HepG2 (cell line): ENCODE data around the gene MAPRE3. TPM values are rescaled to one million over a fixed set of nuclear protein-coding genes. Genes with fewer than 3 reads are reported as not detected.

Experiments used
- ATF1 ChIP-seq: IDR thresholded peaks from 2 replicates; pipeline ENCODE4 v1.6.1; 2016; ENCODE audit warnings: mild to moderate bottlenecking, control low read depth
- CREB3 ChIP-seq: sonication (generic); formaldehyde crosslinking; IDR thresholded peaks from 2 replicates; pipeline ENCODE4 v1.5.0; 2020; ENCODE audit warnings: missing genetic modification reagents
- EEA1 ChIP-seq: sonication (generic); formaldehyde crosslinking; IDR thresholded peaks from 2 replicates; pipeline ENCODE4 v1.5.1; 2020; ENCODE audit warnings: mild to moderate bottlenecking, missing genetic modification reagents, borderline replicate concordance
- GMEB1 ChIP-seq: sonication (generic); formaldehyde crosslinking; IDR thresholded peaks from 2 replicates; pipeline ENCODE4 v1.5.1; 2020; ENCODE audit warnings: missing genetic modification reagents, mild to moderate bottlenecking, borderline replicate concordance
- HOXA5 ChIP-seq: sonication (generic); formaldehyde crosslinking; IDR thresholded peaks from 2 replicates; pipeline ENCODE4 v1.4.0; 2020; ENCODE audit warnings: missing genetic modification reagents
- NCOR1 ChIP-seq: fragments of 200-600 bp; sonication (generic); IDR thresholded peaks from 2 replicates; pipeline ENCODE4 v1.7.0; 2017; ENCODE audit warnings: antibody characterized with exemption, low read length, borderline replicate concordance
- NFE2L1 ChIP-seq: sonication (generic); formaldehyde crosslinking; IDR thresholded peaks from 2 replicates; pipeline ENCODE4 v1.4.0; 2020; ENCODE audit warnings: missing genetic modification reagents, mild to moderate bottlenecking, borderline replicate concordance
- POLR2AphosphoS5 ChIP-seq: IDR thresholded peaks from 2 replicates; pipeline ENCODE4 v1.6.1; 2012; ENCODE audit warnings: low read depth, low read length
- REL ChIP-seq: sonication (generic); formaldehyde crosslinking; conservative IDR thresholded peaks from 2 replicates; pipeline ENCODE4 v1.8.0; 2022; ENCODE audit warnings: mild to moderate bottlenecking, missing genetic modification reagents, moderate library complexity
- TP53 ChIP-seq: sonication (generic); formaldehyde crosslinking; conservative IDR thresholded peaks from 2 replicates; pipeline ENCODE4 v1.4.0; 2020; ENCODE audit warnings: missing genetic modification reagents
- ZFAT ChIP-seq: sonication (generic); formaldehyde crosslinking; conservative IDR thresholded peaks from 2 replicates; pipeline ENCODE4 v1.8.1; 2023; ENCODE audit warnings: missing genetic modification reagents, inconsistent platforms
- ZNF17 ChIP-seq: sonication (generic); formaldehyde crosslinking; IDR thresholded peaks from 2 replicates; pipeline ENCODE4 v1.5.0; 2020; ENCODE audit warnings: mild to moderate bottlenecking, missing genetic modification reagents
- ZNF225 ChIP-seq: sonication (generic); formaldehyde crosslinking; IDR thresholded peaks from 2 replicates; pipeline ENCODE4 v1.4.0; 2020; ENCODE audit warnings: mild to moderate bottlenecking, missing genetic modification reagents
- ZNF549 ChIP-seq: sonication (generic); formaldehyde crosslinking; IDR thresholded peaks from 2 replicates; pipeline ENCODE4 v1.5.0; 2020; ENCODE audit warnings: missing genetic modification reagents
- ZNF770 ChIP-seq: sonication (generic); formaldehyde crosslinking; IDR thresholded peaks from 2 replicates; pipeline ENCODE4 v1.5.0; 2020; ENCODE audit warnings: mild to moderate bottlenecking, missing genetic modification reagents
- ZNF788 ChIP-seq: sonication (generic); formaldehyde crosslinking; IDR thresholded peaks from 2 replicates; pipeline ENCODE4 v1.5.0; 2020; ENCODE audit warnings: mild to moderate bottlenecking, missing genetic modification reagents, borderline replicate concordance
- ZSCAN20 ChIP-seq: sonication (generic); formaldehyde crosslinking; IDR thresholded peaks from 2 replicates; pipeline ENCODE4 v1.4.0; 2020; ENCODE audit warnings: missing genetic modification reagents, mild to moderate bottlenecking, borderline replicate concordance
- ZSCAN21 ChIP-seq: sonication (generic); formaldehyde crosslinking; IDR thresholded peaks from 2 replicates; pipeline ENCODE4 v1.8.0; 2022; ENCODE audit warnings: mild to moderate bottlenecking, missing genetic modification reagents, moderate library complexity, borderline replicate concordance
- ZSCAN5A ChIP-seq: sonication (generic); formaldehyde crosslinking; IDR thresholded peaks from 2 replicates; pipeline ENCODE4 v1.8.0; 2022; ENCODE audit warnings: mild to moderate bottlenecking, missing genetic modification reagents, borderline replicate concordance
- polyA plus RNA-seq, 8 experiments: library from polyadenylated mRNA; depleted of rRNA in 3 of 8; stranded (reverse) in 7 of 8; unstranded in 1 of 8; fragments of >200 nt; fragmentation: Illumina TruSeq in 4 of 8; extraction: Trizol in 4 of 8; gene quantifications; 2 replicates each; pipeline versions ENCODE4 v1.2.1 to v1.2.3, GENCODE V29; 2011 to 2016; ENCODE audit warnings: low read depth in 4 of 8, missing spikeins in 1 of 8, mixed read lengths in 1 of 8; ENCODE audit not compliant: insufficient read depth in 1 of 8
- total RNA-seq, 5 experiments: library from RNA; depleted of rRNA; stranded (reverse); fragments of >200 nt; fragmentation: Illumina TruSeq; extraction: Trizol; gene quantifications; 2 replicates each; pipeline ENCODE4 v1.2.3, GENCODE V29; 2016; ENCODE audit warnings: low read depth in 1 of 5
- TF ChIP-seq, protein P1 (sequence below): sonication (generic); formaldehyde crosslinking; IDR thresholded peaks from 2 replicates; pipeline ENCODE4 v1.8.0; 2022; ENCODE audit warnings: missing genetic modification reagents, low read depth, mild to moderate bottlenecking, borderline replicate concordance

The MAPRE3 gene
- total and polyA plus RNA-seq, 2 of the 13 experiments (the other 11 are each of a cell fraction or from before 2014, with no cell fraction given): 0.31 to 0.91 TPM

- 0 out of 2 replicates have a peak, but pooled peaks have one; percentile 91 for TF ChIP-seq ZSCAN5A
- peak; percentile 58; the same call in 1 of the 2 replicates for TF ChIP-seq NFE2L1 (CRISPR knock-in tag)
- TF ChIP-seq GMEB1: peak; percentile 75
- TF ChIP-seq ZSCAN20 (CRISPR knock-in tag): peak; percentile 95
- peak; percentile 65 for TF ChIP-seq POLR2AphosphoS5
- 0 out of 2 replicates have a peak, but pooled peaks have one; percentile 43 for TF ChIP-seq CREB3 (CRISPR knock-in tag)
- peak; percentile 93 for TF ChIP-seq HOXA5 (CRISPR knock-in tag)
- TF ChIP-seq, protein P1, sequence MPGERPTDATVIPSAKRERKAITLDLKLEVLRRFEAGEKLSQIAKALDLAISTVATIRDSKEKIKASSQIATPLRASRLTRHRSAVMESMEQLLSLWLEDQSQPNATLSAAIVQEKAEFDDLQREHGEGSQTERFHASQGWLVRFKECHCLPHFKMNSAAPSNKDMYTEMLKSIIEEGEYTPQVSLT (CRISPR knock-in tag): no peak
- TF ChIP-seq EEA1 (CRISPR knock-in tag): no peak; the same call in 1 of the 2 replicates
- TF ChIP-seq ATF1 (CRISPR knock-in tag): peak; percentile 87
- peak; percentile 96 for TF ChIP-seq REL (CRISPR knock-in tag)
- TF ChIP-seq ZNF549 (CRISPR knock-in tag): no peak
- TF ChIP-seq ZNF788: peak; percentile 91; the same call in 1 of the 2 replicates
- TF ChIP-seq NCOR1: peak; percentile 88
- TF ChIP-seq ZNF770 (CRISPR knock-in tag): no peak
- TF ChIP-seq TP53: peak; percentile 90; the same call in 1 of the 2 replicates
- TF ChIP-seq ZNF225 (CRISPR knock-in tag): no peak
- TF ChIP-seq ZSCAN21 (CRISPR knock-in tag): no peak; the same call in none of the 2 replicates
- no peak for TF ChIP-seq ZFAT (CRISPR knock-in tag)
- TF ChIP-seq ZNF17 (CRISPR knock-in tag): peak; percentile 83; the same call in 1 of the 2 replicates
Observed at GRCh38 chr2:27050996-27051901, 80.8 kb downstream of the MAPRE3 start, which contains the start of gene AGBL5 (continued).
